Esophagus squamous epithelium (tissue), 4 donors: ENCODE measurements around the gene ZNF783.
"Not testable (repeated sequence)": the region's sequence is repeated elsewhere in the genome, so short reads cannot be mapped to it uniquely, and the experiment has no call there.

ENCODE experiments used
- CTCF ChIP-seq, 6 experiments: fragments of 450-650 bp in 4 of 6; fragments of 200-600 bp in 2 of 6; sonication (generic) in 2 of 6; IDR thresholded peaks; one replicate each; pipeline ENCODE4 v1.5.1; 2016 to 2019; ENCODE audit warnings: antibody characterized with exemption in 6 of 6, mild to moderate bottlenecking in 4 of 6, moderate library complexity in 4 of 6
- POLR2A ChIP-seq, 4 donors: fragments of 450-650 bp; IDR thresholded peaks; one replicate each; pipeline ENCODE4 v1.6.1; 2017; ENCODE audit warnings: antibody characterized with exemption in 4 of 4, mild to moderate bottlenecking in 4 of 4, moderate library complexity in 3 of 4

- TF ChIP-seq CTCF, POLR2A (IDR thresholded peaks at IDR 0.05): not testable (repeated sequence)
Measured at GRCh38 chr7:149321125-149321905, 59.3 kb downstream of the ZNF783 start.
